ENCODE measurements around the gene TSC2. TPM values are rescaled to one million over a fixed set of nuclear protein-coding genes. Genes with fewer than 3 reads are reported as not detected.

TSC2 gene
- total and polyA plus RNA-seq, 3 experiments from 2014 or later, result 46.4 to 86.3 (median 79.3) TPM

DNA sequence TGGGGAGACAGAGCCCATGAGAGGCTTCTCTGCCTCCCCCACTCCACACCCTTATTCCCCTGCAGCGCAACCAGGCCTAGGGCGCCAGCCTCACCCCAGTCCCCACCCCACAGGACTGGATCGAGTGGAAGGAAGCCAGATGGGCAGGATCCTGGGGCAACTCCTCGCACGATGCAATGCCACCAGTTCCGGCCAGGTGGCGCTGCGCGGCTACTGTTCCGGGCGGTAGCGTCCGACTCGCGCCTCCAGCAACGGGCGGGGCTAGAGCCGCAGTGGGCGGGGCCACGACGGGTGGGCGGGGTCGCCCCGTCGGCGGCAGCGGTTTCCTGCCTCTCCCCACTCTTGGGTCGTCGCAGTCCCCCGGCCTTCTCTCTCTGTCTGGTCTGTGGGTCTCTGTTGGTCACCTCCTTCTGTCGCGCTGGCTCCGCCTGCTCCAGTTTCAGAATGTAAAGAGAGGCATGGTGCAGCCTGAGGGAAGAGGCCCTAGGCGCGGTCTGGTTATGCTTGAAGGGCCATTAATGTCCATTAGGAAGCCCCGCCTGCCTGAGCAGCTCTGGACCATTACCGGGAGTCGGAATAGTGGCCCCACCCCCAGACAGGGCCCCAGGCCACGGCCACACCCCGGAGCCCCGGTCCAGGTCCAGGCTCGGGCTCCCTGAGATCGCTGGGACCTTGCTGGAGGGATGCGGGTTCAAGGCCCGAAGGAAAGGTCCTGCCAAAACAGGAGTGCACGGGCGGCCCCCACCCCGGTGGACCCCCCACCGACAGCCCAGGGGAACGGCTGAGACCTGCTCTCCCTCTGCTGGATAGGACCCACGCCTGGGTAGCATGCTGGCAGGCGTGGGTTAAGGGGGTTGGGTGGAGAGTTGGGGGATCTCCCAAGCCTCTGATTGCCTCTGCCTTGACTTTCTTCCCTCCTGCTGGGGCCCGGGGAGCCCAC lies 24.4 kb upstream of the TSC2 start:
- DNase-seq, result peak; percentile 89 to 95 (median 95)
- H3K27me3 Mint-ChIP-seq, result peaks cover 18 to 28% of the 10 kb centered on the region in 2 donors
- H3K27ac Mint-ChIP-seq, result peak overlapping the region in 6 of 8 donors; percentile 54 to 84 (median 78)
- Histone ChIP-seq H3K4me1 (ENCODE audit: insufficient read depth, low read length) (peaks cover 31% of the 10 kb centered on the region), H3K27me3 (ENCODE audit: insufficient read depth, low read length, poor library complexity, severe bottlenecking) (peaks cover 15% of the 10 kb centered on the region), H3K27ac (ENCODE audit: low read depth, low read length) (peak overlapping the region; percentile 25), H3K36me3 (ENCODE audit: insufficient read depth, low read length) (no peaks in the 10 kb centered on the region), H3K9me3 (ENCODE audit: low read length) (no peaks in the 10 kb centered on the region), H3K4me3 (ENCODE audit: low read length) (peak overlapping the region; percentile 50)
- CTCF ChIA-PET, result interaction anchor here (0.9 to 6.2 kb wide), 14 partner anchors 9 to 130 kb away, joined by 3 to 78 read pairs (median 3); partner anchors contain the start of genes NTHL1, TRAF7 and TSC2
- H3K4me3 Mint-ChIP-seq, result peak overlapping the region; percentile 56 to 91 (median 70)
- POLR2A ChIA-PET, result interaction anchor here (0.6 to 1.8 kb wide), 6 partner anchors 25 to 406 kb away, joined by 3 to 6 read pairs (median 3); partner anchors contain the start of genes NTHL1, RPS2, TRAF7 and TSC2
- peaks cover 11 to 31% (median 18%) of the 10 kb centered on the region in 3 donors for H3K4me1 Mint-ChIP-seq
- no peaks in the 10 kb centered on the region for H3K36me3 Mint-ChIP-seq
- no peaks in the 10 kb centered on the region for H3K9me3 Mint-ChIP-seq

DNA sequence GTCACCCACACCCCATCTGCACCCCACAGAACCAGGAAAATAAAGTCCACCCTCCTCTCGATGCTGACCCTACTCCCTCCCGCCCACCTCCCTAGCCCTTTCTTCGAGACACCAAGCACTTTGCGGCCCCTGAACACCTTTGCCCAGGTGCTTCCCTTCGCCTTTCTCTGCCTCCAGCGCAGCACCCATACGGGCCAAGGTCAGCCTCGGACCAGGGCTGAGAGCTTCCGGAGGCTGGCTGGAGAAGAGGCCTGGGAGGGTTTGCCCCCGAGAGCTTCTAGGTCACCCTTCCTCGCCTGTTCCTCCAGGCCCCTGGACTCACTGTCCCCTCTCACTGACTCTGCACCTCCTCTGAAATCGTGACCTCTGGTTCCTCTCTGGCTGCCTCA lies 23.8 kb upstream of the TSC2 start:
- Mint-ChIP-seq H3K9me3 (no peaks in the 10 kb centered on the region), H3K4me3 (peak overlapping the region in 2 of 7 donors; percentile 18 to 38), H3K27ac (peak overlapping the region in 2 of 8 donors; percentile 50 to 55), H3K36me3 (no peaks in the 10 kb centered on the region), H3K4me1 (peaks cover 11 to 31% (median 18%) of the 10 kb centered on the region in 3 donors), H3K27me3 (peaks cover 14 to 25% of the 10 kb centered on the region in 2 donors)
- CTCF ChIA-PET, result interaction anchor here (1.0 to 6.2 kb wide), 4 partner anchors 116 to 129 kb away, joined by 3 to 78 read pairs (median 5); no protein-coding TSS in a partner anchor
- POLR2A ChIA-PET, result interaction anchor here (1.0 kb wide), 1 partner anchor 32 kb away, joined by 3 read pairs; no protein-coding TSS in a partner anchor
- peaks cover 15% of the 10 kb centered on the region for H3K27me3 ChIP-seq (ENCODE audit: insufficient read depth, low read length, poor library complexity, severe bottlenecking)
- H3K4me1 ChIP-seq (ENCODE audit: insufficient read depth, low read length), result peaks cover 31% of the 10 kb centered on the region
- H3K27ac ChIP-seq (ENCODE audit: low read depth, low read length), result no peak overlapping the region
- no peak overlapping the region for H3K4me3 ChIP-seq (ENCODE audit: low read length)
- H3K9me3 ChIP-seq (ENCODE audit: low read length), result no peaks in the 10 kb centered on the region
- no peaks in the 10 kb centered on the region for H3K36me3 ChIP-seq (ENCODE audit: insufficient read depth, low read length)
- DNase-seq, result no peak

- Histone ChIP-seq H3K27ac (ENCODE audit: low read depth, low read length) (no peak overlapping the region), H3K4me1 (ENCODE audit: insufficient read depth, low read length) (peaks cover 26% of the 10 kb centered on the region), H3K36me3 (ENCODE audit: insufficient read depth, low read length) (no peaks in the 10 kb centered on the region), H3K9me3 (ENCODE audit: low read length) (no peaks in the 10 kb centered on the region), H3K27me3 (ENCODE audit: insufficient read depth, low read length, poor library complexity, severe bottlenecking) (peaks cover 5% of the 10 kb centered on the region), H3K4me3 (ENCODE audit: low read length) (no peak overlapping the region)
- Mint-ChIP-seq H3K27me3 (peaks cover 14 to 21% of the 10 kb centered on the region in 2 donors), H3K4me3 (peak overlapping the region in 2 of 7 donors; percentile 28 to 52), H3K4me1 (peaks cover 11 to 31% (median 18%) of the 10 kb centered on the region in 3 donors), H3K36me3 (no peaks in the 10 kb centered on the region), H3K27ac (no peak overlapping the region), H3K9me3 (no peaks in the 10 kb centered on the region)
- DNase-seq, result no peak
- CTCF ChIA-PET, result interaction anchor here (1.0 to 6.2 kb wide), 4 partner anchors 22 to 128 kb away, joined by 3 to 78 read pairs (median 4); no protein-coding TSS in a partner anchor
- POLR2A ChIA-PET, result interaction anchor here (0.5 kb wide), 1 partner anchor 124 kb away, joined by 6 read pairs; no protein-coding TSS in a partner anchor
These were observed 22.5 kb upstream of the TSC2 start for GRCh38 chr16:2025251-2025650.

GRCh38 chr16:2025878-2026460 lies 21.8 kb upstream of the TSC2 start:
- CTCF ChIA-PET, result interaction anchor here (6.2 kb wide), 1 partner anchor 114 kb away, joined by 78 read pairs; no protein-coding TSS in a partner anchor
- H3K4me3 Mint-ChIP-seq, result peak overlapping the region in 5 of 7 donors; percentile 28 to 63 (median 53)

GRCh38 chr16:2026461-2027023 lies 21.2 kb upstream of the TSC2 start, which contains the start of gene NHERF2:
Gene NHERF2 (plus strand): TSS chr16:2026902. CDS start chr16:2027006, 104 bp downstream.
- CTCF ChIA-PET, result interaction anchor here (1.8 kb wide), 1 partner anchor 114 kb away, joined by 9 read pairs; no protein-coding TSS in a partner anchor
- peak in 4 of 5 donors; percentile 21 to 39 (median 25) for DNase-seq
- POLR2A ChIA-PET, result no interaction called here
- Mint-ChIP-seq H3K4me1 (peaks cover 11 to 26% (median 18%) of the 10 kb centered on the region in 3 donors), H3K36me3 (no peaks in the 10 kb centered on the region), H3K9me3 (no peaks in the 10 kb centered on the region), H3K27ac (peak within 1 kb of the TSS in 5 of 8 donors; percentile 23 to 91 (median 51)), H3K27me3 (peaks cover 7 to 8% of the 10 kb centered on the region in 2 donors), H3K4me3 (peak within 1 kb of the TSS; percentile 80 to 89 (median 80))
- Histone ChIP-seq H3K36me3 (ENCODE audit: insufficient read depth, low read length) (no peaks in the 10 kb centered on the region), H3K9me3 (ENCODE audit: low read length) (no peaks in the 10 kb centered on the region), H3K27me3 (ENCODE audit: insufficient read depth, low read length, poor library complexity, severe bottlenecking) (peaks cover 5% of the 10 kb centered on the region), H3K4me3 (ENCODE audit: low read length) (no peak within 1 kb of the TSS), H3K27ac (ENCODE audit: low read depth, low read length) (peak within 1 kb of the TSS; percentile 1), H3K4me1 (ENCODE audit: insufficient read depth, low read length) (peaks cover 25% of the 10 kb centered on the region)

More at GRCh38 chr16:2025878-2026460, 21.8 kb upstream of the TSC2 start:
- Mint-ChIP-seq H3K27ac (peak overlapping the region in 1 of 8 donors; percentile 91), H3K4me1 (peaks cover 11 to 26% (median 18%) of the 10 kb centered on the region in 3 donors), H3K27me3 (peaks cover 10 to 14% of the 10 kb centered on the region in 2 donors), H3K36me3 (no peaks in the 10 kb centered on the region), H3K9me3 (no peaks in the 10 kb centered on the region)
- H3K4me1 ChIP-seq (ENCODE audit: insufficient read depth, low read length), result peaks cover 25% of the 10 kb centered on the region
- no peaks in the 10 kb centered on the region for H3K36me3 ChIP-seq (ENCODE audit: insufficient read depth, low read length)
- no peak overlapping the region for H3K27ac ChIP-seq (ENCODE audit: low read depth, low read length)
- no peak for DNase-seq
- peaks cover 5% of the 10 kb centered on the region for H3K27me3 ChIP-seq (ENCODE audit: insufficient read depth, low read length, poor library complexity, severe bottlenecking)
- no peaks in the 10 kb centered on the region for H3K9me3 ChIP-seq (ENCODE audit: low read length)
- no peak overlapping the region for H3K4me3 ChIP-seq (ENCODE audit: low read length)
- POLR2A ChIA-PET, result no interaction called here

GRCh38 chr16:2027024-2028010 lies 20.5 kb upstream of the TSC2 start:
- DNase-seq, result peak in 2 of 5 donors; percentile 7 to 32

More at GRCh38 chr16:2027024-2028010, 20.5 kb upstream of the TSC2 start:
- H3K36me3 ChIP-seq (ENCODE audit: insufficient read depth, low read length), result no peaks in the 10 kb centered on the region
- Mint-ChIP-seq H3K4me3 (peak overlapping the region; percentile 80 to 89 (median 80)), H3K9me3 (no peaks in the 10 kb centered on the region), H3K27ac (peak overlapping the region in 4 of 8 donors; percentile 23 to 60 (median 50)), H3K27me3 (peaks cover 4 to 5% of the 10 kb centered on the region in 2 donors), H3K4me1 (peaks cover 11 to 26% (median 18%) of the 10 kb centered on the region in 3 donors), H3K36me3 (no peaks in the 10 kb centered on the region)
- H3K9me3 ChIP-seq (ENCODE audit: low read length), result no peaks in the 10 kb centered on the region
- peak overlapping the region; percentile 1 for H3K27ac ChIP-seq (ENCODE audit: low read depth, low read length)
- H3K4me3 ChIP-seq (ENCODE audit: low read length), result no peak overlapping the region
- peaks cover 5% of the 10 kb centered on the region for H3K27me3 ChIP-seq (ENCODE audit: insufficient read depth, low read length, poor library complexity, severe bottlenecking)
- H3K4me1 ChIP-seq (ENCODE audit: insufficient read depth, low read length), result peaks cover 25% of the 10 kb centered on the region
- CTCF ChIA-PET, result interaction anchor here (1.3 to 1.8 kb wide), 2 partner anchors 113 to 125 kb away, joined by 4 to 9 read pairs; no protein-coding TSS in a partner anchor
- POLR2A ChIA-PET, result no interaction called here

All from CD8-positive, alpha-beta memory T cell (primary cell).